HG02642 (cell line): Measurements from ENCODE around the gene TENT4A.
"Not testable (repeated sequence)": the region's sequence is repeated elsewhere in the genome, so short reads cannot be mapped to it uniquely, and the experiment has no call there.

Experiments used
- ATAC-seq: cut with Tn5 transposase; IDR thresholded peaks from one replicate; pipeline ENCODE4 v1.9.1; 2021; ENCODE audit warnings: mild to moderate bottlenecking; ENCODE audit not compliant: unreplicated experiment, poor library complexity

Gene TENT4A

DNA sequence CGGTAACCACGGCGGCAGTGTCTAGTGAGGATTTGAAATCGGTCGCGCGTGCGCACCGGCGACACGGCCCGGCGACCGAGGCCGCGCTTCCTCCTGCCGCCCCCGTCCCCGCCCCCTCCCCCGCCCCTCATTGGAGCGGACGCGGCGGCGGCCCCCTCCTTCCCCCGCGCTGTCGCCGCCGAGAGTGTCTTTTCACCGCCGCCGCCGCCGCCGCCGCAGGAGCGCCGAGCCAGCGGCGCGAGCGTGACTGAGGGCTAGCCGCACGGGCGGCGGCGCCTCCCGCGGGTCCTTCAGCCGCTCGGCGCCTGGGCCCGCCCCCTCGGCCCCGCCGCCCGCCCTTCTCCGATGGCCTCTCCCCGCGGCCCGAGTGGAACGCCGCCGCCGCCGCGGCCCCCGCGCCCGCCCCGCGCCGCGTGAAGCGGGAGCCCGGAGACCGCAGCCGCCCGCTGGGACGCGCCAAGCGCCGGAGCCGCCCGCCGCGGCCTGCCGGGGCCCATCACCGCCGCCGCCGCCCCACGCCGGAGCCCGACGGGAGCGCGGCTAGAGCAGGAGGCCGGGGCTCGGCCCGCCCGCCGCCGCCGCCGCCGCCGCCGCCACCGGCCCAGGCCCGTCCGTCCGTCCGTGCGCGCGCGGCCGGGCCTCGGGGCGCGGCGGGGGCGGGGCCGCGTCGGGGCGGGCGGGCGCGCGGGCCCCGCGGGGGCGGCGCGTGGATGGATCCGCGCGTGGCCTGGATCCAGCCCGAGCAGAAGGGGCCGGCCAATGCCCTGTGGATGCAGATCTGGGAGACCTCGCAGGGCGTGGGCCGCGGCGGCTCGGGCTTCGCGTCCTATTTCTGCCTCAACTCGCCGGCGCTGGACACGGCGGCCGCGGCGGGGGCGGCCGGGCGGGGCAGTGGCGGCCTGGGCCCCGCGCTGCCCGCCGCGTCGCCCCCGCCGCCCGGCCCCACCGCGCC, at the start of gene TENT4A:
TENT4A (plus strand) TSS at position 159 of the 952 bp plus-strand sequence; CDS start at position 711, 552 bp downstream.
- ATAC-seq: peak; percentile 25

GRCh38 chr5:6666762-6667161, 46.5 kb upstream of the TENT4A start:
- ATAC-seq: no peak

GRCh38 chr5:6667648-6668047, 45.6 kb upstream of the TENT4A start:
- no peak for ATAC-seq

- not testable (repeated sequence) for ATAC-seq
These were observed 44.5 kb upstream of the TENT4A start for GRCh38 chr5:6668717-6669116.

- no peak for ATAC-seq
These were observed 40.2 kb upstream of the TENT4A start for GRCh38 chr5:6673031-6673430.

GRCh38 chr5:6673963-6674362, 39.3 kb upstream of the TENT4A start:
- ATAC-seq: no peak

DNA sequence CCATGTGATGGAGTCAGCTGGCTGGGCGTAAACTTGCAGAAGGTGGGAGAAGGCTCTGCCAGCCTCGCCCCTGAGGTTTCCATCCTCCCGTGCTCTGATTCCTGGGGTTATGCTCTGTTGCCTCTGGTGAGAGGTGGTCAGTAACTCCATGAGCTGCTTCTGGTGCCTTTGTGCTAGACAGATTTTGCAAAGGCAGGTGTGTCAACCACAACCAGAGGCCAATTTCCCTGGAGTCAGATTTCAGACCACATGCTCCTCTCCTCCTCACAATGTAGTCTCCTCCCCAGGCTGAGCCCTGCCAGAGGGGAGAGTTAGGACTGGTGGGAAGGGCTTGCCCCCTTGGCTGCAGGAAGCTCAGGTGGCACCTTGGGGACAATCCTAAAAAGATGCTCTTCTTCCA, 38.8 kb upstream of the TENT4A start:
- ATAC-seq: no peak

GRCh38 chr5:6674886-6675285, 38.3 kb upstream of the TENT4A start:
- ATAC-seq: no peak

DNA sequence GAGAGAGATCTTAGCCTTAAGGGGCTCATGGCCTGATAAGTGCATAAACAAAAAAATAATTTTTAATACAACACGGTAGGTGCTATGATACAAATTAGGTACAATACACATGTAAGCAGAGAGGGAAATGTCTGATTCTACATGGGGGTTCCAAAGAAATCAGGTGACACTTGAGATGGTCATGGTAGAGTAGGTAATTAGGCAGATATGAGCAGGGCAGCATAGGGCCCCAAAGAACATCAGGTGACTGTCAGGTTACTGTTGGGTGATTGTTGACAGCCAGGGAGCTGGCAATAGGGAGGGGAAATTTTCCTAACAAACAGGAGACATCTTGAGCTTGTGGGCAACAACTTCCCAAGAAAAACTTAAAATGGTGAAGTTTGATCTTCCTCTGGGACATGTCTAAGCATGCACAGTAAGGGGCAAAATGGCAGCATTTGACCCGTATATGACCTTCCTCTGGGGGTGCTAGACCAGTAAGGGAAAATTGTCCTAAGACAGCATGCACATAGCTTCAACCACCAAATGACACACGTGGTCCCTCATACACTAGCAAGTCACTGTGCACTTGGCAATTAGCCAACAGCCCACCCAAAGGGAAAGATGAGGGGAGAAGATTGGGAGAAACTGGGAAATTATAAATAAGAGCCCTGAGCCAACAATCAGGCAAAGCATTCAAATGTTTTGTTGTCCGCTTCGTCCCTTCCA, 37.3 kb upstream of the TENT4A start:
- ATAC-seq: no peak

GRCh38 chr5:6676702-6677101, 36.5 kb upstream of the TENT4A start:
- no peak for ATAC-seq

DNA sequence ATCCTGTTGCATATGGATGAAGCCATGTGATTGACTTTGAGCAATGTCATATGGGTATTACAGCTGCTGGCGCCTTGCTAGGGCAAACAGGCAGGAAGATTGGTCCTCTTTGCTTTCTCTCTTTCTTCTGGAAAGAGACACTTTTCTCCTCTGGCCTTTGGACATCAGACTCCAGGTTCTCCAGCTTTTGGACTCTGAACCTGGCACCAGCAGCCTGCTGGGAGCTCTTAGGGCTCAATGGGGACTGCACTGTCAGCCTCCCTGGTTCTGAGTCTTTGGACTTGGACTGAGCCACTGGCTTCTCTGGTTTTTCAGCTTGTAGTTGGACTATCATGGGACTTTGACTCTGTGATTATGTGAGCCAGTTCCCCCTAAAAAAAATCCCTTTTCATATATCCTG, 34.8 kb upstream of the TENT4A start:
- ATAC-seq: no peak

- ATAC-seq: no peak
These were observed 32.3 kb upstream of the TENT4A start for GRCh38 chr5:6680922-6681321.

GRCh38 chr5:6681682-6682081, 31.6 kb upstream of the TENT4A start:
- no peak for ATAC-seq

GRCh38 chr5:6682239-6682638, 31.0 kb upstream of the TENT4A start:
- ATAC-seq: no peak

DNA sequence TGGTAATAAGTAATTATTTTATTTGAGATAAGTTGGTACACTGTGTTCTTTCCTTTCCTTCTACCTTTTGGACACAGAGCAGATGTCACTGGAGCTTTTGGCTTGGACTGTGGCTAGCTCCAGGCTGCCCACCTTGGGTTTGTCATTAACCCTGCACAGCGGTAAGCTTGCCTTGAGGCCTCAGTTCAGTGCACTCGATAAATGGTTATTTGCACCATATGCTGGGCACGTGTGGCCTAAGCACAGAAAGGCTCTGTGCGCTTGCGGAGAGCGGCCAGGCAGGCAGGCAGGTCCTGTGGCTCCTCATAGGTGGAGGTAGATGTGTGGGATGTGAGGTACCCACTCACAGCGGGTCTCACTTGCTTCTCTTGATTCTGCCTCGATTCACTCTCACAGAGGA, 30.0 kb upstream of the TENT4A start:
- no peak for ATAC-seq

GRCh38 chr5:6684075-6684474, 29.2 kb upstream of the TENT4A start:
- ATAC-seq: no peak

DNA sequence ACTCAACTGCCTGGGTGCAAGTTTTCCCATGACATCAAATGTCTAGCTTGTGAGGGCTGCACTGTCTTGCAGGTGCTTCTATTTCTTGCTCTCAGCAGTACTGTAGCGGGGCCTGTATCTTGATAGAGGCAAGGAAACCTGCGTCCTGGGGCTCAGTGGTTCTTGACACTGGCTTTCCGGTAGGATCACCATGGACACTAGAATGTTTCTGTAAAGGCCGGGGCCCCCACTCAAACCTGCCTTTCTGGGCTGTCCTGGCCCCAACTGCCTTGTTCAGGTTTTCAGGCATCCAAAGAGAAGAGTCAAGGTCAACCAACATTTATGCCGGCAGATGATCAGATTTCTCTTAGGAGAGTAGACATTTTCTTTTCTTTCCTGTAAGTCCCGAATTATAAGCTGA, 26.7 kb upstream of the TENT4A start:
- ATAC-seq: no peak

DNA sequence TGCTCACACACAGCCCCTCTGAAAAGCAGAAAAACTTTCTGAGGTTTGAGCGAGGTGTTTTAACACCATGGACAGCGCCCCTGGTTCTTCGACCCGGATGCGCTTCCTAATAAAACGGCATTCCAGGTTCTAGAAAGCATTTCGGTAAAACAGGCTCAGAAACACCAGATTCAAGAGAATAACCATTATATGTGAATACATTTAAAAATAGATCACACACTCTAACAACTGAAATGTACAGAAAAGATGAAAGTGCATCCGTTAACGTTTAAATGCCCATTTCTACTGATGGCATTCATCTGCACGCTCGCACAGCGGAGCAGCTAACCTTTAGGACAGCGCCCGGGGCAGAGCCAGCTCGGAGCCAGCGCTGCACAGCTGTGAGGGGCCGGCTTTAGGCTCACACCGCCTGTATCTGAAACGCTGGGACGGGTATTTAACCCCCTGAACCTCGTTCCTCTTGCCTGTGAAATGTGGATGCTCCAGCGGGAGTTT, 26.3 kb upstream of the TENT4A start:
- ATAC-seq: no peak

GRCh38 chr5:6687505-6687904, 25.7 kb upstream of the TENT4A start:
- no peak for ATAC-seq

DNA sequence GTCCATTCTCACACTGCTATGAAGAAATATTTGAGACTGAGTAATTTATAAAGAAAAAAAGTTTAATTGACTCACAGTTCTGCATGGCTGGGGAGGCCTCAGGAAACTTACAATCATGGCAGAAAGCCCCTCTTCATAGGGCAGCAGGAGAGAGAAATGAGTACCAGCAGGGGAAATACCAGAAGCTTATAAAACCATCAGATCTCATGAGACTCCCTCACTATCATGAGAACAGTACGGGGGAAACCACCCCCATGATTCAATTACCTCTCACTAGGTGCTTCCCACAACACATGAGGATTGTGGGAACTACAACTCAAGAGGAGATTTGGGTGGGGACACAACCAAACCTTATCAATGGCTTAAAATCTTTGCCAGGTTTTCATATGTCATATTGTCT, 20.3 kb upstream of the TENT4A start:
- no peak for ATAC-seq

GRCh38 chr5:6698696-6699095, 14.5 kb upstream of the TENT4A start:
- no peak for ATAC-seq
